H9 (cell line): ENCODE data around the gene RASSF3. TPM values are rescaled to one million over a fixed set of nuclear protein-coding genes. Genes with fewer than 3 reads are reported as not detected.

Experiments used
- DNase-seq: peaks from one replicate; pipeline ENCODE4 v3.0.0-alpha.2; 2017
- H2AFZ ChIP-seq: one replicate; pipeline ENCODE4 v1.6.1; 2013; ENCODE audit warnings: mild to moderate bottlenecking, low read length, control low read depth, moderate library complexity
- H2AK5ac ChIP-seq: 2 replicates; pipeline ENCODE4 v1.6.1; 2013; ENCODE audit warnings: low read length, control low read depth, mixed read lengths; ENCODE audit not compliant: insufficient read length
- H2BK120ac ChIP-seq: one replicate; pipeline ENCODE4 v1.6.1; 2013; ENCODE audit warnings: low read depth, mild to moderate bottlenecking, low read length, control low read depth, inconsistent platforms; ENCODE audit not compliant: poor library complexity, severe bottlenecking
- H2BK12ac ChIP-seq: 2 replicates; pipeline ENCODE4 v1.6.1; 2013; ENCODE audit warnings: low read length, control low read depth, mixed read lengths, low read depth; ENCODE audit not compliant: insufficient read length
- H2BK15ac ChIP-seq: 2 replicates; pipeline ENCODE4 v1.6.1; 2013; ENCODE audit warnings: low read depth, low read length, control low read depth
- H2BK20ac ChIP-seq: one replicate; pipeline ENCODE4 v1.6.1; 2013; ENCODE audit warnings: low read depth, mild to moderate bottlenecking, low read length, control low read depth, inconsistent platforms; ENCODE audit not compliant: poor library complexity, severe bottlenecking
- H2BK5ac ChIP-seq: 2 replicates; pipeline ENCODE4 v1.6.1; 2013; ENCODE audit warnings: low read length, control low read depth, mixed read lengths; ENCODE audit not compliant: insufficient read length
- H3K14ac ChIP-seq: 2 replicates; pipeline ENCODE4 v1.6.1; 2013; ENCODE audit warnings: low read length, control low read depth; ENCODE audit not compliant: insufficient read depth
- H3K18ac ChIP-seq: 2 replicates; pipeline ENCODE4 v1.6.1; 2013; ENCODE audit warnings: low read depth, mild to moderate bottlenecking, mixed read lengths, low read length, control low read depth; ENCODE audit not compliant: insufficient read length
- H3K23ac ChIP-seq: 2 replicates; pipeline ENCODE4 v1.6.1; 2013; ENCODE audit warnings: low read length, control low read depth, mixed read lengths, low read depth; ENCODE audit not compliant: insufficient read length
- H3K23me2 ChIP-seq: 2 replicates; pipeline ENCODE4 v1.6.1; 2013; ENCODE audit warnings: low read depth, mild to moderate bottlenecking, mixed read lengths, low read length, control low read depth; ENCODE audit not compliant: insufficient read length, poor library complexity, severe bottlenecking
- H3K27ac ChIP-seq: 2 replicates; pipeline ENCODE4 v1.5.1; 2013; ENCODE audit warnings: low read length, control low read depth, mixed read lengths, low read depth; ENCODE audit not compliant: insufficient read length
- H3K27me3 ChIP-seq: 2 replicates; pipeline ENCODE4 v1.6.1; 2013; ENCODE audit warnings: low read length, control low read depth, inconsistent platforms; ENCODE audit not compliant: insufficient read depth
- H3K4ac ChIP-seq: 2 replicates; pipeline ENCODE4 v1.6.1; 2013; ENCODE audit warnings: low read depth, mild to moderate bottlenecking, control low read depth, inconsistent platforms, low read length, moderate library complexity
- H3K4me1 ChIP-seq: 2 replicates; pipeline ENCODE4 v1.6.1; 2013; ENCODE audit warnings: low read length, control low read depth, inconsistent platforms; ENCODE audit not compliant: insufficient read depth
- H3K4me2 ChIP-seq: 2 replicates; pipeline ENCODE4 v1.6.1; 2013; ENCODE audit warnings: low read length, control low read depth, mixed read lengths; ENCODE audit not compliant: insufficient read length, insufficient read depth
- H3K56ac ChIP-seq: 2 replicates; pipeline ENCODE4 v1.6.1; 2013; ENCODE audit warnings: low read depth, mild to moderate bottlenecking, mixed read lengths, low read length, control low read depth; ENCODE audit not compliant: insufficient read length
- H3K79me1 ChIP-seq: 2 replicates; pipeline ENCODE4 v1.6.1; 2013; ENCODE audit warnings: low read depth, mild to moderate bottlenecking, moderate library complexity, low read length, control low read depth, inconsistent platforms; ENCODE audit not compliant: insufficient read depth, poor library complexity, severe bottlenecking
- H3K79me2 ChIP-seq: 2 replicates; pipeline ENCODE4 v1.6.1; 2013; ENCODE audit warnings: low read length, control low read depth, inconsistent platforms; ENCODE audit not compliant: insufficient read depth
- H3K9ac ChIP-seq: 2 replicates; pipeline ENCODE4 v1.6.1; 2013; ENCODE audit warnings: low read length, control low read depth, mixed read lengths; ENCODE audit not compliant: insufficient read length; ENCODE audit errors: extremely low read depth
- H3K9me3 ChIP-seq: one replicate; pipeline ENCODE4 v1.6.1; 2013; ENCODE audit warnings: low read depth, low read length, inconsistent platforms; ENCODE audit not compliant: control insufficient read depth
- H3T11ph ChIP-seq: one replicate; pipeline ENCODE4 v1.6.1; 2013; ENCODE audit warnings: mild to moderate bottlenecking, low read length, control low read depth, inconsistent platforms
- H4K20me1 ChIP-seq: one replicate; pipeline ENCODE4 v1.6.1; 2013; ENCODE audit not compliant: control insufficient read depth, insufficient read length, insufficient read depth
- H4K5ac ChIP-seq: 2 replicates; pipeline ENCODE4 v1.6.1; 2013; ENCODE audit warnings: low read depth, mild to moderate bottlenecking, mixed read lengths, low read length, control low read depth; ENCODE audit not compliant: insufficient read length
- H4K8ac ChIP-seq: replicated peaks from 2 replicates; pipeline ENCODE4 v1.6.1; 2013; ENCODE audit warnings: low read length, control low read depth, mixed read lengths, low read depth; ENCODE audit not compliant: insufficient read length
- H4K91ac ChIP-seq: 2 replicates; pipeline ENCODE4 v1.6.1; 2013; ENCODE audit warnings: low read depth, mild to moderate bottlenecking, moderate library complexity, mixed read lengths, low read length, control low read depth; ENCODE audit not compliant: insufficient read length
- H3K27ac Mint-ChIP-seq, 3 experiments: 2 replicates in 2 of 3; 3 replicates in 1 of 3; pipeline ENCODE4 v1.8.0; 2020 to 2021; ENCODE audit warnings: mixed read lengths in 3 of 3, mild to moderate bottlenecking in 1 of 3, moderate library complexity in 1 of 3
- H3K27me3 Mint-ChIP-seq: 2 replicates; pipeline ENCODE4 v1.8.0; 2021; ENCODE audit warnings: low read depth, mild to moderate bottlenecking, moderate library complexity, mixed read lengths
- H3K36me3 Mint-ChIP-seq, 3 experiments: 2 replicates in 2 of 3; 3 replicates in 1 of 3; pipeline ENCODE4 v1.8.0; 2020 to 2021; ENCODE audit warnings: low read depth in 3 of 3, mixed read lengths in 3 of 3; ENCODE audit not compliant: insufficient read depth in 1 of 3
- H3K4me1 Mint-ChIP-seq, 2 experiments: 2 replicates each; pipeline ENCODE4 v1.8.0; 2020; ENCODE audit warnings: mixed read lengths in 2 of 2
- H3K4me3 Mint-ChIP-seq, 2 experiments: 2 replicates in 1 of 2; 3 replicates in 1 of 2; pipeline ENCODE4 v1.8.0; 2020 to 2021; ENCODE audit warnings: mild to moderate bottlenecking in 2 of 2, mixed read lengths in 2 of 2, moderate library complexity in 1 of 2
- H3K9me3 Mint-ChIP-seq, 2 experiments: 2 replicates in 1 of 2; 3 replicates in 1 of 2; pipeline ENCODE4 v1.8.0; 2020; ENCODE audit warnings: mild to moderate bottlenecking in 2 of 2, mixed read lengths in 2 of 2, moderate library complexity in 1 of 2
- WGBS: extraction: QIAGEN DNeasy Blood & Tissue Kit; methylation state at CpG from one replicate; pipeline ENCODE4 v1.1.7; 2013; ENCODE audit warnings: missing lambda C conversion rate, low lambda C conversion rate, mixed read lengths; ENCODE audit not compliant: insufficient read length; ENCODE audit errors: extremely low coverage; 5-methylcytosine and 5-hydroxymethylcytosine counted together
- total RNA-seq: library from RNA; stranded (reverse); gene quantifications from 2 replicates; pipeline ENCODE4 v1.2.1, GENCODE V29; 2021
- TF ChIP-seq, protein P1 (sequence below): fragments of 200-600 bp; sonication (generic); conservative IDR thresholded peaks from 3 replicates; pipeline ENCODE4 v1.8.0; 2021; ENCODE audit warnings: antibody characterized with exemption, mild to moderate bottlenecking

RASSF3 gene
- total RNA-seq, 1 experiment from 2014 or later, result 45.1 TPM

DNA sequence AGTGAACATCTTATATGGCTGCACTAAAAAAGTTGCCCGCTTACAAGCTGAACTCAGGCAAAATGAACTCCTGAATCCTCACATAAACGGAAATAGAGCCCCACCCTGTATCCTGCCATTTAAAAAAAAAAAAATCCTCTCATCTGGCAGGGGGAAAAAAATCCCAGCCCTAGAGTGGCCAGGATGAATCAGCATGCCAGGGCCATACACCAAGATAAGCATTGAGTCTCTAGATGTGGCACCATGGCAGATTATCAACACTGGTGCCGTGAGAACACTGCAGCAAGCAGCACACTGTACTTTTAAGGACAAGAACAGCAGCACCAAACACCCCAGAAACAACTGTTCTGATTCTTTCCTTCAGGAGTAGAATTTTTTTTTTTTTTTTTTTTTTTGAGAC, 65.5 kb downstream of the RASSF3 start:
- no peak overlapping the region for H3K56ac ChIP-seq
- H3K9me3 Mint-ChIP-seq, result no peaks in the 10 kb centered on the region
- no peak overlapping the region for H3K14ac ChIP-seq
- no peak for DNase-seq
- no peak overlapping the region for H4K91ac ChIP-seq
- no peak overlapping the region for H3T11ph ChIP-seq
- no peak overlapping the region for H2BK120ac ChIP-seq
- no peaks in the 10 kb centered on the region for H3K23me2 ChIP-seq
- H3K4me1 ChIP-seq, result peaks cover 10% of the 10 kb centered on the region
- no peaks in the 10 kb centered on the region for H3K9me3 ChIP-seq
- H3K18ac ChIP-seq, result no peak overlapping the region
- H2BK20ac ChIP-seq, result no peak overlapping the region
- H3K79me2 ChIP-seq, result peaks cover 9% of the 10 kb centered on the region; the same call in 1 of the 2 replicates
- no peak overlapping the region for H2AK5ac ChIP-seq
- H2BK15ac ChIP-seq, result no peak overlapping the region
- no peak overlapping the region for H4K5ac ChIP-seq
- peaks cover 42 to 56% of the 10 kb centered on the region in 2 experiments for H3K4me1 Mint-ChIP-seq
- no peak overlapping the region for H3K9ac ChIP-seq
- H4K8ac ChIP-seq, result no peak overlapping the region
- no peak overlapping the region for H3K4me2 ChIP-seq
- no peaks in the 10 kb centered on the region; a peak in 1 of 7 replicates for H3K36me3 Mint-ChIP-seq
- peak overlapping the region in 2 of 3 experiments; percentile 51 to 74; a peak in 2 of 7 replicates for H3K27ac Mint-ChIP-seq
- H3K79me1 ChIP-seq, result peaks cover 6% of the 10 kb centered on the region
- no peak overlapping the region for H3K4ac ChIP-seq
- H4K20me1 ChIP-seq, result no peaks in the 10 kb centered on the region
- no peak overlapping the region for H2BK12ac ChIP-seq
- H2BK5ac ChIP-seq, result no peak overlapping the region
- H2AFZ ChIP-seq, result no peak overlapping the region
- H3K23ac ChIP-seq, result no peak overlapping the region
- H3K27ac ChIP-seq, result no peak overlapping the region
- TF ChIP-seq, protein P1, sequence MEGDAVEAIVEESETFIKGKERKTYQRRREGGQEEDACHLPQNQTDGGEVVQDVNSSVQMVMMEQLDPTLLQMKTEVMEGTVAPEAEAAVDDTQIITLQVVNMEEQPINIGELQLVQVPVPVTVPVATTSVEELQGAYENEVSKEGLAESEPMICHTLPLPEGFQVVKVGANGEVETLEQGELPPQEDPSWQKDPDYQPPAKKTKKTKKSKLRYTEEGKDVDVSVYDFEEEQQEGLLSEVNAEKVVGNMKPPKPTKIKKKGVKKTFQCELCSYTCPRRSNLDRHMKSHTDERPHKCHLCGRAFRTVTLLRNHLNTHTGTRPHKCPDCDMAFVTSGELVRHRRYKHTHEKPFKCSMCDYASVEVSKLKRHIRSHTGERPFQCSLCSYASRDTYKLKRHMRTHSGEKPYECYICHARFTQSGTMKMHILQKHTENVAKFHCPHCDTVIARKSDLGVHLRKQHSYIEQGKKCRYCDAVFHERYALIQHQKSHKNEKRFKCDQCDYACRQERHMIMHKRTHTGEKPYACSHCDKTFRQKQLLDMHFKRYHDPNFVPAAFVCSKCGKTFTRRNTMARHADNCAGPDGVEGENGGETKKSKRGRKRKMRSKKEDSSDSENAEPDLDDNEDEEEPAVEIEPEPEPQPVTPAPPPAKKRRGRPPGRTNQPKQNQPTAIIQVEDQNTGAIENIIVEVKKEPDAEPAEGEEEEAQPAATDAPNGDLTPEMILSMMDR, result no peak
- H3K4me3 Mint-ChIP-seq, result no peak overlapping the region
- H3K27me3 ChIP-seq, result no peaks in the 10 kb centered on the region
- no peaks in the 10 kb centered on the region for H3K27me3 Mint-ChIP-seq
- WGBS, result no CpG with 5 or more reads among the region's 3 CpGs
